HepG2 (cell line): ENCODE data around the gene TUFM. TPM values are rescaled to one million over a fixed set of nuclear protein-coding genes. Genes with fewer than 3 reads are reported as not detected.

ENCODE experiments used
- FOXC1 ChIP-seq: sonication (generic); formaldehyde crosslinking; IDR thresholded peaks from 2 replicates; pipeline ENCODE4 v1.8.0; 2022; ENCODE audit warnings: mild to moderate bottlenecking, missing genetic modification reagents, borderline replicate concordance
- HDAC6 ChIP-seq: fragments of 200-600 bp; sonication (generic); IDR thresholded peaks from 2 replicates; pipeline ENCODE4 v1.7.0; 2017; ENCODE audit warnings: mild to moderate bottlenecking, antibody characterized with exemption, low read length, low read depth
- HOMEZ ChIP-seq: IDR thresholded peaks from 2 replicates; pipeline ENCODE4 v1.6.1; 2016; ENCODE audit warnings: low read depth
- KDM1A ChIP-seq: IDR thresholded peaks from 2 replicates; pipeline ENCODE4 v1.6.1; 2016; ENCODE audit warnings: missing compliant biosample characterization
- NCOA5 ChIP-seq: sonication (generic); formaldehyde crosslinking; IDR thresholded peaks from 2 replicates; pipeline ENCODE4 v1.4.0; 2020; ENCODE audit warnings: missing genetic modification reagents
- NFE2 ChIP-seq: sonication (generic); formaldehyde crosslinking; IDR thresholded peaks from 2 replicates; pipeline ENCODE4 v1.4.0; 2020; ENCODE audit warnings: missing genetic modification reagents
- PRDM4 ChIP-seq: sonication (generic); formaldehyde crosslinking; IDR thresholded peaks from 2 replicates; pipeline ENCODE4 v1.9.0; 2021; ENCODE audit warnings: missing genetic modification reagents, borderline replicate concordance
- SAFB2 ChIP-seq: sonication (generic); formaldehyde crosslinking; IDR thresholded peaks from 2 replicates; pipeline ENCODE4 v1.5.1; 2020; ENCODE audit warnings: missing genetic modification reagents, low read depth, mild to moderate bottlenecking, borderline replicate concordance
- SOX6 ChIP-seq, 2 experiments: fragments of 450-650 bp in 1 of 2; sonication (generic) in 1 of 2; formaldehyde crosslinking in 1 of 2; IDR thresholded peaks; 2 replicates each; pipeline versions ENCODE4 v1.4.0 to v1.6.1; 2017 to 2020; ENCODE audit warnings: antibody characterized with exemption in 1 of 2, mild to moderate bottlenecking in 1 of 2, missing genetic modification reagents in 1 of 2
- SPEN ChIP-seq: sonication (generic); formaldehyde crosslinking; IDR thresholded peaks from 2 replicates; pipeline ENCODE4 v1.5.1; 2020; ENCODE audit warnings: low read depth, mild to moderate bottlenecking, missing genetic modification reagents
- TAF1 ChIP-seq: sonication (generic); formaldehyde crosslinking; IDR thresholded peaks from 2 replicates; pipeline ENCODE4 v1.4.0; 2020; ENCODE audit warnings: missing genetic modification reagents
- ZHX2 ChIP-seq, 2 experiments: sonication (generic) in 1 of 2; formaldehyde crosslinking in 1 of 2; IDR thresholded peaks; 2 replicates each; pipeline versions ENCODE4 v1.6.1 to v1.9.0; 2014 to 2022; ENCODE audit warnings: antibody characterized with exemption in 1 of 2, borderline replicate concordance in 1 of 2, inconsistent platforms in 1 of 2, low read depth in 1 of 2, missing genetic modification reagents in 1 of 2
- ZMYM4 ChIP-seq: sonication (generic); formaldehyde crosslinking; IDR thresholded peaks from 2 replicates; pipeline ENCODE4 v1.8.1; 2023; ENCODE audit warnings: mild to moderate bottlenecking, missing genetic modification reagents
- ZNF207 ChIP-seq: fragments of 450-650 bp; IDR thresholded peaks from 2 replicates; pipeline ENCODE4 v1.6.1; 2016; ENCODE audit warnings: antibody characterized with exemption, borderline replicate concordance
- ZNF451 ChIP-seq: sonication (generic); formaldehyde crosslinking; IDR thresholded peaks from 2 replicates; pipeline ENCODE4 v1.5.0; 2020; ENCODE audit warnings: mild to moderate bottlenecking, missing genetic modification reagents
- ZNF607 ChIP-seq: sonication (generic); formaldehyde crosslinking; IDR thresholded peaks from 2 replicates; pipeline ENCODE4 v1.5.1; 2020; ENCODE audit warnings: missing genetic modification reagents, mild to moderate bottlenecking, borderline replicate concordance
- ZNF768 ChIP-seq: sonication (generic); formaldehyde crosslinking; IDR thresholded peaks from 2 replicates; pipeline ENCODE4 v1.4.0; 2020; ENCODE audit warnings: missing genetic modification reagents
- ZNF816 ChIP-seq: sonication (generic); formaldehyde crosslinking; IDR thresholded peaks from 2 replicates; pipeline ENCODE4 v1.8.0; 2022; ENCODE audit warnings: missing genetic modification reagents, mild to moderate bottlenecking, borderline replicate concordance
- polyA plus RNA-seq, 8 experiments: library from polyadenylated mRNA; depleted of rRNA in 3 of 8; stranded (reverse) in 7 of 8; unstranded in 1 of 8; fragments of >200 nt; fragmentation: Illumina TruSeq in 4 of 8; extraction: Trizol in 4 of 8; gene quantifications; 2 replicates each; pipeline versions ENCODE4 v1.2.1 to v1.2.3, GENCODE V29; 2011 to 2016; ENCODE audit warnings: low read depth in 4 of 8, missing spikeins in 1 of 8, mixed read lengths in 1 of 8; ENCODE audit not compliant: insufficient read depth in 1 of 8
- total RNA-seq, 5 experiments: library from RNA; depleted of rRNA; stranded (reverse); fragments of >200 nt; fragmentation: Illumina TruSeq; extraction: Trizol; gene quantifications; 2 replicates each; pipeline ENCODE4 v1.2.3, GENCODE V29; 2016; ENCODE audit warnings: low read depth in 1 of 5

Gene TUFM
- total and polyA plus RNA-seq, 2 of the 13 experiments (the other 11 are each of a cell fraction or from before 2014, with no cell fraction given) = 206 to 298 TPM

GRCh38 chr16:28823873-28824716, 22.1 kb downstream of the TUFM start (continued):
- TF ChIP-seq SOX6 (IDR thresholded peaks at IDR 0.05) = no peak
- TF ChIP-seq SOX6 (CRISPR knock-in tag; IDR thresholded peaks at IDR 0.05) = peak; percentile 52
- peak; percentile 78; the same call in 1 of the 2 replicates for TF ChIP-seq ZNF607 (CRISPR knock-in tag)
- TF ChIP-seq TAF1 (CRISPR knock-in tag) = peak; percentile 85
- TF ChIP-seq ZNF816 (CRISPR knock-in tag) = no peak
- no peak; the same call in 1 of the 2 replicates for TF ChIP-seq SAFB2 (CRISPR knock-in tag)
- no peak; the same call in 1 of the 2 replicates for TF ChIP-seq SPEN (CRISPR knock-in tag)
- peak; percentile 12; the same call in 1 of the 2 replicates for TF ChIP-seq ZNF768
- TF ChIP-seq NCOA5 = no peak
- no peak; the same call in 1 of the 2 replicates for TF ChIP-seq ZHX2 (IDR thresholded peaks at IDR 0.05; ENCODE audit: low read depth)
- TF ChIP-seq ZHX2 (CRISPR knock-in tag; IDR thresholded peaks at IDR 0.05; ENCODE audit: borderline replicate concordance) = 0 out of 2 replicates have a peak, but pooled peaks have one; percentile 34
- TF ChIP-seq FOXC1 (CRISPR knock-in tag) = peak; percentile 91
- no peak for TF ChIP-seq HDAC6
- no peak for TF ChIP-seq ZNF207
- no peak; the same call in 1 of the 2 replicates for TF ChIP-seq PRDM4 (CRISPR knock-in tag)
- TF ChIP-seq NFE2 = no peak
- no peak; the same call in 1 of the 2 replicates for TF ChIP-seq ZNF451
- TF ChIP-seq KDM1A = no peak
- TF ChIP-seq HOMEZ = no peak; the same call in 1 of the 2 replicates
- peak; percentile 55 for TF ChIP-seq ZMYM4 (CRISPR knock-in tag)
